Lower lobe of right lung (tissue), 2 donors: ENCODE measurements around the gene EIF1B. TPM values are rescaled to one million over a fixed set of nuclear protein-coding genes. Genes with fewer than 3 reads are reported as not detected.

Source experiments
- ATAC-seq, 2 donors: fragments of 200-7000 bp; cut with Tn5 transposase; one replicate each; pipeline ENCODE4 v1.9.1; 2020 to 2022; ENCODE audit warnings: mild to moderate bottlenecking in 2 of 2, moderate library complexity in 2 of 2
- DNase-seq: peaks from one replicate; pipeline ENCODE4 v3.0.0-alpha.2; 2020
- H3K27ac ChIP-seq: fragments of 200-600 bp; one replicate; pipeline ENCODE4 v1.8.0; 2022
- H3K27me3 ChIP-seq: fragments of 200-600 bp; one replicate; pipeline ENCODE4 v1.8.0; 2022; ENCODE audit warnings: low read depth
- H3K36me3 ChIP-seq: fragments of 200-600 bp; one replicate; pipeline ENCODE4 v1.8.0; 2022; ENCODE audit warnings: mild to moderate bottlenecking
- H3K4me1 ChIP-seq: fragments of 200-600 bp; one replicate; pipeline ENCODE4 v1.8.0; 2022
- H3K4me3 ChIP-seq: fragments of 200-600 bp; one replicate; pipeline ENCODE4 v1.8.0; 2022; ENCODE audit warnings: mild to moderate bottlenecking
- H3K9me3 ChIP-seq: fragments of 200-600 bp; one replicate; pipeline ENCODE4 v1.8.0; 2022
- CTCF ChIP-seq: fragments of 200-600 bp; IDR thresholded peaks from one replicate; pipeline ENCODE4 v1.8.0; 2022; ENCODE audit warnings: antibody characterized with exemption, mild to moderate bottlenecking
- intact Hi-C: fragments of 100-400 bp; cut with DNase I; formaldehyde crosslinking; loops from one replicate; pipeline ENCODE4 v1.11.0; 2022
- total RNA-seq: library from RNA; stranded (reverse); fragmentation: NEBNext Ultra II Directional; extraction: Animal tissue kit (Norgen Biotek cat#: 25700); gene quantifications from one replicate; pipeline ENCODE4 v1.2.1, GENCODE V29; 2021
- donor health status: DM: no; HTN: yes; CAD: no; lungs with severe emphysema.

Gene EIF1B
- total RNA-seq, 1 donor from 2014 or later, result 55.5 TPM

GRCh38 chr3:40299721-40300335 is 9.7 kb upstream of the EIF1B start:
- TF ChIP-seq CTCF, result no peak
- Histone ChIP-seq H3K36me3 (no peaks in the 10 kb centered on the region), H3K4me3 (no peak overlapping the region), H3K9me3 (no peaks in the 10 kb centered on the region), H3K27ac (peak overlapping the region; percentile 38), H3K4me1 (peaks cover 12% of the 10 kb centered on the region), H3K27me3 (no peaks in the 10 kb centered on the region)
- ATAC-seq (peak; percentile 93 to 94), DNase-seq (no peak)
- intact Hi-C loops, result no loop called here

- H3K27ac ChIP-seq, result no peak overlapping the region
- intact Hi-C loops, result no loop called here
- no peak for ATAC-seq
Observed at GRCh38 chr3:40302784-40303183, 6.7 kb upstream of the EIF1B start.

GRCh38 chr3:40304352-40304751 is 5.2 kb upstream of the EIF1B start:
- intact Hi-C loops, result no loop called here
- no peaks in the 10 kb centered on the region for H3K36me3 ChIP-seq
- ATAC-seq, result no peak

More at GRCh38 chr3:40302784-40303183, 6.7 kb upstream of the EIF1B start:
- peaks cover 12% of the 10 kb centered on the region for H3K4me1 ChIP-seq
- no peak overlapping the region for H3K4me3 ChIP-seq
- no peaks in the 10 kb centered on the region for H3K9me3 ChIP-seq
- no peaks in the 10 kb centered on the region for H3K27me3 ChIP-seq
- no peak for DNase-seq
- no peak for TF ChIP-seq CTCF
- H3K36me3 ChIP-seq, result no peaks in the 10 kb centered on the region

GRCh38 chr3:40306336-40306735 is 3.2 kb upstream of the EIF1B start:
- H3K9me3 ChIP-seq, result no peaks in the 10 kb centered on the region
- no peak for TF ChIP-seq CTCF
- peaks cover 10% of the 10 kb centered on the region for H3K4me1 ChIP-seq
- no peak for ATAC-seq
- DNase-seq, result no peak
- no peak overlapping the region for H3K4me3 ChIP-seq
- no peaks in the 10 kb centered on the region for H3K27me3 ChIP-seq
- H3K36me3 ChIP-seq, result peaks cover 4% of the 10 kb centered on the region
- H3K27ac ChIP-seq, result no peak overlapping the region
- intact Hi-C loops, result no loop called here

More at GRCh38 chr3:40304352-40304751, 5.2 kb upstream of the EIF1B start:
- H3K27ac ChIP-seq, result no peak overlapping the region
- H3K27me3 ChIP-seq, result no peaks in the 10 kb centered on the region
- peaks cover 9% of the 10 kb centered on the region for H3K4me1 ChIP-seq
- H3K4me3 ChIP-seq, result no peak overlapping the region
- TF ChIP-seq CTCF, result no peak
- no peaks in the 10 kb centered on the region for H3K9me3 ChIP-seq
- no peak for DNase-seq

GRCh38 chr3:40307176-40307575 is 2.3 kb upstream of the EIF1B start:
- no peak for DNase-seq
- intact Hi-C loops, result no loop called here
- no peak for TF ChIP-seq CTCF
- Histone ChIP-seq H3K9me3 (no peaks in the 10 kb centered on the region), H3K27ac (no peak overlapping the region), H3K4me1 (peaks cover 18% of the 10 kb centered on the region), H3K27me3 (no peaks in the 10 kb centered on the region), H3K4me3 (no peak overlapping the region), H3K36me3 (peaks cover 12% of the 10 kb centered on the region)
- ATAC-seq, result no peak
